Activated naive CD4-positive, alpha-beta T cell treated with anti-CD3 and anti-CD28 coated beads, Interleukin-2, amount 50 U/mL, for 72 hours (primary cell): ENCODE data around the gene NUMB. TPM values are rescaled to one million over a fixed set of nuclear protein-coding genes. Genes with fewer than 3 reads are reported as not detected.

Experiments used
- ATAC-seq, 2 donors: fragments of 150-1000 bp; cut with Tn5 transposase; 2 replicates each; pipeline ENCODE4 v1.10.0; 2021; ENCODE audit warnings: mild to moderate bottlenecking in 2 of 2, moderate library complexity in 2 of 2
- DNase-seq, 2 donors: peaks; one replicate each; pipeline ENCODE4 v3.0.0; 2021 to 2022; ENCODE audit warnings: low spot score in 2 of 2
- H3K27ac Mint-ChIP-seq, 2 donors: one replicate each; pipeline ENCODE4 v1.8.0; 2022; ENCODE audit warnings: mild to moderate bottlenecking in 2 of 2, mixed read lengths in 2 of 2
- H3K36me3 Mint-ChIP-seq, 2 donors: one replicate each; pipeline ENCODE4 v1.8.0; 2022; ENCODE audit warnings: mixed read lengths in 2 of 2
- H3K9me3 Mint-ChIP-seq, 2 donors: one replicate each; pipeline ENCODE4 v1.8.0; 2022; ENCODE audit warnings: mixed read lengths in 2 of 2
- total RNA-seq, 2 donors: library from RNA; stranded (reverse); gene quantifications; one replicate each; pipeline ENCODE4 v1.2.3, GENCODE V29; 2022

Gene NUMB
- total RNA-seq, 2 donors from 2014 or later, result 34.8 to 41.4 TPM

GRCh38 chr14:73253323-73253610, 205.1 kb downstream of the NUMB start:
- DNase-seq (no peak), ATAC-seq (no peak)
- Mint-ChIP-seq H3K36me3 (no peaks in the 10 kb centered on the region), H3K9me3 (no peaks in the 10 kb centered on the region), H3K27ac (no peak overlapping the region)

- DNase-seq (no peak), ATAC-seq (no peak)
- Mint-ChIP-seq H3K9me3 (no peaks in the 10 kb centered on the region), H3K36me3 (no peaks in the 10 kb centered on the region), H3K27ac (no peak overlapping the region)
Measured at GRCh38 chr14:73252491-73253322, 205.6 kb downstream of the NUMB start.

- peaks cover 0 to 5% of the 10 kb centered on the region in 2 donors for H3K9me3 Mint-ChIP-seq
- ATAC-seq, result no peak
- H3K27ac Mint-ChIP-seq, result no peak overlapping the region
- no peak for DNase-seq
- H3K36me3 Mint-ChIP-seq, result peaks cover 0 to 2% of the 10 kb centered on the region in 2 donors
Measured at GRCh38 chr14:73251516-73252215, 206.7 kb downstream of the NUMB start.

GRCh38 chr14:73250781-73251500, 207.4 kb downstream of the NUMB start:
- Mint-ChIP-seq H3K27ac (no peak overlapping the region), H3K9me3 (peaks cover 0 to 5% of the 10 kb centered on the region in 2 donors), H3K36me3 (peaks cover 0 to 4% of the 10 kb centered on the region in 2 donors)
- no peak for DNase-seq
- ATAC-seq, result no peak

DNA sequence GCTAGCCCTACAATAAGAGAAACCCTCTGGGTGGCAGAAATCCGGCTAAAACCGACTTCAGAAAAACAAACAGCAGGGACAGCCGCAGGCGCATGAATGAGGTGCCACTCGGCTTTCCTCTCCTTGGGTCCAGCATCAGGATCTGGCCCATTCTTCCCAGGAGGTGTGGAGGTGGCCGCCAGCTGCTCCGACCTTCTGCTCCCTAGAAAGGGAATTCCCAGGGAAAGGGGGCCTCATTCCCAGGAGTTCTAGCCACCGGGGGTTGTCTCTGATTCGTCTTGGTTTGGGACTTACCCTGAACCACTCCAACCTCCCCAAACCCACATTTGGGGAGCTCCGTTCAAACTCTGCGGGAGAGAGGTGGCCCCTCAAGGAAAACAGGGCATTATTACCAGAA, 208.0 kb downstream of the NUMB start:
- no peak for DNase-seq
- peaks cover 0 to 5% of the 10 kb centered on the region in 2 donors for H3K9me3 Mint-ChIP-seq
- H3K36me3 Mint-ChIP-seq, result peaks cover 0 to 4% of the 10 kb centered on the region in 2 donors
- no peak for ATAC-seq
- no peak overlapping the region for H3K27ac Mint-ChIP-seq

DNA sequence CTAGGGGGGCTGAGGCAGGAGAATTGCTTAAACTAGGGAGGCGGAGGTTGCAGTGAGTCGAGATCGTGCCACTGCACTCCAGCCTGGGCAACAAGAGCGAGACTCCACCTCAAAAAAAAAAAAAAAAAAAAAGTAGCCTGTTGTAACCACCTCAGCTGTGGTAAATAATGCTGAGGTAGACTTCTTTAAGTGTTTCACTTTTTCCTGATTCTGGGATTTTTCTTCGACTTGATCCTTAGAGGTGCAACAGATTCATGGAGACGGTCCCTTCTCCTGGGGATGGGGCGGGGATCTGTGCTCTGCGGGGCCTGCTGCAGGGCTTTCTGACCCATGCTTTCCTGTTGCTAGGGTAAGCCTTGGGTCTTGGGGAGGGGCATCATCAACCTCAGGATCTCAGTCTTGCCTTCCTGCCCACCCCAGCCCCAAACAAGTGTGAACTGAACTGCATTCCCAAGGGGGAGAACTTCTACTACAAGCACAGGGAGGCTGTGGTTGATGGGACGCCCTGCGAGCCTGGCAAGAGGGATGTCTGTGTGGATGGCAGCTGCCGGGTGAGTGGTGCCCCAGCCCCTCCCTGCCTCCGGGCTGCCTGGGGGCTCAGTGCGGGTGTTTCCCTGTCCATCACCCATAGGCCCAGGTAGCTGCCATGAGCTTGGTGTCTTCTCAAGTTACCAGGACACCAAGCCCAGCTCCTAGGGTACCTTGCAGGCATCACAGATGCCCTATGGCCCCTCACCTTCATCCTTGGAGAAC, 208.6 kb downstream of the NUMB start:
- no peak overlapping the region for H3K27ac Mint-ChIP-seq
- DNase-seq, result no peak
- ATAC-seq, result no peak
- peaks cover 0 to 5% of the 10 kb centered on the region in 2 donors for H3K9me3 Mint-ChIP-seq
- H3K36me3 Mint-ChIP-seq, result peaks cover 0 to 4% of the 10 kb centered on the region in 2 donors

DNA sequence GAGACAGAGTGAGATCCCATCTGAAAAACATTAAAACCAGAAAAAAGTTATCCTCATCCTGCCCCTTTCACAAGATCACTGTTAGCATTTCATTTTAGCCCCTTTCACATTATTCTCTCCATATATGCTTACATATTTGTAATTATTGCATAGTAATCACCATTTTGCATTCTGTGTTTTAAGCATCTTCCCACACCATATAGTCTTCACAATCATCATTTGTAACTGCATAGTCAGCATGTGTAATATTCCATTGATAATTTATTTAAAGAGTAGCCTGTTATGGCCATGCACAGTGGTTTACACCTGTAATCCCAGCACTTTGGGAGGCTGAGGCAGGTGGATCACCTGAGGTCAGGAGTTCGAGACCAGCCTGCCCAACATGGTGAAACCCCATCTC, 209.2 kb downstream of the NUMB start:
- ATAC-seq (no peak), DNase-seq (no peak)
- H3K27ac Mint-ChIP-seq, result no peak overlapping the region
- H3K9me3 Mint-ChIP-seq, result peaks cover 0 to 5% of the 10 kb centered on the region in 2 donors
- peaks cover 0 to 4% of the 10 kb centered on the region in 2 donors for H3K36me3 Mint-ChIP-seq

DNA sequence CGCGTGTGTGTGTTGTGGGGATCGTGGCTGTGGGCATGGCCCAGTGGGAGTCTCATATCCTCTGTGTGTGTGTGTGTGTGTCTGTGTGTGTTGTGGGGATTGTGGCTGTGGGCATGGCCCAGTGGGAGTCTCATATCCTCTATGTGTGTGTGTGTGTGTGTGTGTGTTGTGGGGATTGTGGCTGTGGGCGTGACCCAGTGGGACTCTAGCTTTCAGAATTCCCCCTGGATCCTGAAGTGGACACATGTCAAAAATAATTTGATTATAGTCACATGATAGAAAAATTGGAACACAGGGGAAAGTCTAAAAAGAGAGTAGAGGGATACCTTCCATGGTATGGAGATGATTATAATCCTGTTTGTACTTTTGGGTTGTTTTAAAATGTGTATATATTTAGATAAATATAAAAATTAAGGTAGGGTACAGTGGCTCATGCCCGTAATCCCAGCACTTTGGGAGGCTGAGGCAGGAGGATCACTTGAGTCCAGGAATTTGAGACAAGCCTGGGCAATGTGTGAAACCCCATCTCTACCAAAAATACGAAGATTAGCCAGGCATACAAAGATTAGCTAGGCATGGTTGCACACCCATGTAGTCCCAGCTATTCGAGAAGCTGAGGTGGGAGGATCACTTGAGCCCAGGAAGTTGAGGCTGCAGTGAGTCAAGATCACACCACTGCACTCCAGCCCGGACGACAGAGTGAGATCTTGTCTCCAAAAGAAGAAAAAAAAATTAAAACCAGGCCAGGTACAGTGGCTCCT, 210.1 kb downstream of the NUMB start:
- peaks cover 0 to 5% of the 10 kb centered on the region in 2 donors for H3K9me3 Mint-ChIP-seq
- peaks cover 0 to 4% of the 10 kb centered on the region in 2 donors for H3K36me3 Mint-ChIP-seq
- no peak for DNase-seq
- no peak for ATAC-seq
- no peak overlapping the region for H3K27ac Mint-ChIP-seq

GRCh38 chr14:73246387-73247150, 211.8 kb downstream of the NUMB start:
- peaks cover 0 to 5% of the 10 kb centered on the region in 2 donors for H3K9me3 Mint-ChIP-seq
- DNase-seq, result no peak
- peaks cover 0 to 4% of the 10 kb centered on the region in 2 donors for H3K36me3 Mint-ChIP-seq
- peak overlapping the region in 1 of 2 donors; percentile 24 for H3K27ac Mint-ChIP-seq
- no peak for ATAC-seq

- no peak overlapping the region for H3K27ac Mint-ChIP-seq
- DNase-seq (peak in 1 of 2 donors; percentile 52), ATAC-seq (peak; percentile 74 to 91)
- H3K36me3 Mint-ChIP-seq, result peaks cover 0 to 4% of the 10 kb centered on the region in 2 donors
- peaks cover 0 to 5% of the 10 kb centered on the region in 2 donors for H3K9me3 Mint-ChIP-seq
Measured at GRCh38 chr14:73245480-73246325, 212.6 kb downstream of the NUMB start.

DNA sequence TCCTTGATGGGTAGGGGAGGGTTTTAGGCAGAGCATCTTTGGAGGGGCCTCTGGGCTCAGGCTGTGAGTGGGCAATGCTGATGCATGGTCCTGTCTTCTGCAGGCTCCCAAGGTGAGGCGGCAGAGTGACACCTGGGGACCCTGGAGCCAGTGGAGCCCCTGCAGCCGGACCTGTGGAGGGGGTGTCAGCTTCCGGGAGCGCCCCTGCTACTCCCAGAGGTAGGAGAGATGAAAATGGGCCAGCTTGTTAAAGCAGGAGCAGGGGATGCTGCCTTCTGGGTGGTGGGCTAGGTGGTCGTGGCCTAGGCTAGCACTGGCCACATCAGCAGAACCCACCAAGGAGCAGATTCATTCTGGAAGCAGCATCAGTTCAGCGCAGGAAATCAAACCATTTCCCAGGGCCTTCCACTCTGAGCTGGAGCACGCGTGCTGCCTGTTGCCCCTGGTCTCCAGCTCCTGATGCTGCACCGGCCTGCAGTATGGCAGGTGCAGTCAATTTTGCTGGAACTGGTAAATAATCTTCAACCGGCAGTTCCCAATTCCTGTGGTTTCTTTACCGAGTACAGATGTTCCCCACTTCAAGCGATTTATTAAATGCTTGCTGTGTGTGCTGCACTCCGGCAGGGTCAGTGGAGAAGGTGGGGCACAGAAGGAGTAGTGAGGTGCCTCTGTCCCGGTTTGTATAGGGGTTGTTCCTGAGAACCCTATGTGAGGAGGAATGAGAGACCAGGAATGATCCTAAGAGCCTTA, 213.6 kb downstream of the NUMB start:
- Mint-ChIP-seq H3K9me3 (peaks cover 0 to 5% of the 10 kb centered on the region in 2 donors), H3K27ac (no peak overlapping the region), H3K36me3 (peaks cover 0 to 4% of the 10 kb centered on the region in 2 donors)
- ATAC-seq (no peak), DNase-seq (no peak)

DNA sequence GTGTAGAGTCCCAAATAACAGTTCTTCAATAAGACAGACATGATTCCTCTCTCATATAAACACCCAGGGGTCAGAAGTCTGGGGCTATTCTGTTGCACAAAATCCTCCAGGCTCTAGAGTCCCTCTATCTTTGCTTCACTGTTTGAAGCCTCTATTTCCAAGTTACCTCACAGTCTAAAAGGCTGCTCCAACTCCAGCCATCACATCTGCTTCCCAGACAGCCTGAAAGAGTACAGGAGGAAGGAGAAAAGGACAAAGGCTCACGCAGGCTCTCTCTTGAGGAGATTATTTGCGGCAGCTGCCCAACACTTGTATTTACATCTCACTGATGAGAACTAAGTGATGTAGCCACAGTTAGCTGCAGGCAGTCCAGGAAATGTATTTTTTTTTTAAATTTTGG, 214.6 kb downstream of the NUMB start:
- Mint-ChIP-seq H3K36me3 (peaks cover 0 to 4% of the 10 kb centered on the region in 2 donors), H3K27ac (no peak overlapping the region), H3K9me3 (peaks cover 0 to 5% of the 10 kb centered on the region in 2 donors)
- ATAC-seq (no peak), DNase-seq (no peak)

- Mint-ChIP-seq H3K9me3 (peaks cover 0 to 5% of the 10 kb centered on the region in 2 donors), H3K27ac (no peak overlapping the region), H3K36me3 (peaks cover 0 to 4% of the 10 kb centered on the region in 2 donors)
- DNase-seq (no peak), ATAC-seq (no peak)
Measured at GRCh38 chr14:73243341-73243740, 215.0 kb downstream of the NUMB start.

DNA sequence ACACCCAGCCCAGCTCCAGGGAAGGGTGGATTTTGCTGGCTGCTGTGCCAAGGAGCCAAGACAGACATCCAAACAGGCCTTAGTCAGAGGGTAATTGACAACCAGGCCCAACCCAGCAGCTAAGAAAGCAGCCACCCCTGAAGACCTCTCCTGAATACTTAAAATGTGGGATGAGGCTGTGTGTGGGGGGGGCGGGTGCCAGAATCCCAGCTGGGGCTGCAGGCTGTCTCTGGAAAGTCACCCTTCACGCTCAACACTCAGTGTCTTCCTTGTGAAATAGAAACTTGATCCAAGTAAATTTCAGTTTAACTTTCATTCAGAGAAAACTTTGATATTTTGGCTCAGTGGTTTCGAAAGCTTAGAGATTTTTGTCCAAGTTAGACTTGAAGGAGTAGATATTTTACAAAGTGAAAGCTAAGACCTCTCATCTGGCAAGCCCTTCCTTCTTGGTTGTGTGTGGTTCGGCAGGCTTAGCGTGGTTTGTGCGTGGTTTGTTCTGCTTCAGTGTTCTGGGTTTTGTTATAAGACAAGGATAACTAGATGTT, 215.9 kb downstream of the NUMB start:
- H3K27ac Mint-ChIP-seq, result no peak overlapping the region

More for the DNA sequence above, 215.9 kb downstream of the NUMB start:
- peaks cover 0 to 4% of the 10 kb centered on the region in 2 donors for H3K9me3 Mint-ChIP-seq
- DNase-seq (no peak), ATAC-seq (peak in 1 of 2 donors; percentile 61)
- H3K36me3 Mint-ChIP-seq, result peaks cover 0 to 4% of the 10 kb centered on the region in 2 donors
